Chondrocyte (in vitro differentiated cells): ENCODE results near the gene KRT6A. TPM values are rescaled to one million over a fixed set of nuclear protein-coding genes. Genes with fewer than 3 reads are reported as not detected.

ENCODE experiments used
- DNase-seq: peaks from one replicate; pipeline ENCODE4 v3.0.0; 2021; ENCODE audit warnings: mixed read lengths, low spot score
- H3K27ac Mint-ChIP-seq: one replicate; pipeline ENCODE4 v1.8.0; 2021; ENCODE audit warnings: mild to moderate bottlenecking, moderate library complexity, mixed read lengths; ENCODE audit not compliant: unreplicated experiment
- H3K27me3 Mint-ChIP-seq: 2 replicates; pipeline ENCODE4 v1.8.0; 2021; ENCODE audit warnings: low read depth, mixed read lengths
- H3K36me3 Mint-ChIP-seq: 2 replicates; pipeline ENCODE4 v1.8.0; 2021; ENCODE audit warnings: low read depth, mixed read lengths
- H3K4me1 Mint-ChIP-seq: 2 replicates; pipeline ENCODE4 v1.8.0; 2021; ENCODE audit warnings: low read depth, mild to moderate bottlenecking, mixed read lengths
- H3K4me3 Mint-ChIP-seq: one replicate; pipeline ENCODE4 v1.8.0; 2021; ENCODE audit warnings: mild to moderate bottlenecking, moderate library complexity, mixed read lengths; ENCODE audit not compliant: unreplicated experiment
- H3K9me3 Mint-ChIP-seq: 2 replicates; pipeline ENCODE4 v1.8.0; 2021; ENCODE audit warnings: low read depth, mixed read lengths
- CTCF ChIP-seq: fragments of 200-600 bp; sonication (generic); IDR thresholded peaks from 2 replicates; pipeline ENCODE4 v1.5.0; 2021; ENCODE audit warnings: antibody characterized with exemption, mild to moderate bottlenecking, moderate library complexity
- total RNA-seq: library from RNA; stranded (reverse); gene quantifications from 3 replicates; pipeline ENCODE4 v1.2.1, GENCODE V29; 2021

The KRT6A gene
- total RNA-seq, 1 donor from 2014 or later, result not detected

- peaks cover 13% of the 10 kb centered on the region for H3K4me1 Mint-ChIP-seq
- H3K9me3 Mint-ChIP-seq, result no peaks in the 10 kb centered on the region
Measured at GRCh38 chr12:52437508-52437907, 55.5 kb downstream of the KRT6A start.

More at GRCh38 chr12:52437508-52437907, 55.5 kb downstream of the KRT6A start:
- DNase-seq, result no peak
- TF ChIP-seq CTCF, result no peak
- H3K27ac Mint-ChIP-seq, result no peak overlapping the region
- peaks cover 1% of the 10 kb centered on the region for H3K36me3 Mint-ChIP-seq
- peaks cover 52% of the 10 kb centered on the region for H3K27me3 Mint-ChIP-seq
- no peak overlapping the region for H3K4me3 Mint-ChIP-seq

Other genes starting within 250 kb of the KRT6A start
- 0.44 to 0.92 TPM (median 0.67 TPM) in 3 replicates for gene KRT86, start 218.6 kb downstream of the KRT6A start, total RNA-seq
- gene KRT81, start 201.7 kb downstream of the KRT6A start, total RNA-seq, result 1.1 to 2.2 TPM (median 1.3 TPM) in 3 replicates
- gene KRT83, start 171.9 kb downstream of the KRT6A start, total RNA-seq, result not detected in 3 replicates
- gene KRT85, start 125.8 kb downstream of the KRT6A start, total RNA-seq, result not detected in 3 replicates
- gene KRT84, start 107.6 kb downstream of the KRT6A start, total RNA-seq, result not detected in 3 replicates
- not detected in 3 replicates for gene KRT82, start 86.9 kb downstream of the KRT6A start, total RNA-seq
- gene KRT75, start 58.9 kb downstream of the KRT6A start, total RNA-seq, result not detected in 3 replicates
- not detected in 3 replicates for gene KRT6B, start 41.1 kb downstream of the KRT6A start, total RNA-seq
- gene KRT6C, start 19.5 kb downstream of the KRT6A start, total RNA-seq, result not detected in 3 replicates
- gene KRT5, start 27.1 kb upstream of the KRT6A start, total RNA-seq, result not detected in 3 replicates
- not detected in 3 replicates for gene KRT71, start 59.9 kb upstream of the KRT6A start, total RNA-seq
- gene KRT74, start 80.6 kb upstream of the KRT6A start, total RNA-seq, result not detected in 3 replicates
- not detected in 3 replicates for gene KRT72, start 108.2 kb upstream of the KRT6A start, total RNA-seq
- not detected in 3 replicates for gene KRT73, start 125.3 kb upstream of the KRT6A start, total RNA-seq
- not detected in 3 replicates for gene KRT2, start 159.0 kb upstream of the KRT6A start, total RNA-seq
- gene KRT1, start 187.2 kb upstream of the KRT6A start, total RNA-seq, result not detected in 3 replicates
- not detected in 3 replicates for gene KRT77, start 210.3 kb upstream of the KRT6A start, total RNA-seq